Activated B cell treated with CpG ODN at 0.5 μM for 24 hours (primary cell): ENCODE data around the gene ALS2CL. TPM values are rescaled to one million over a fixed set of nuclear protein-coding genes. Genes with fewer than 3 reads are reported as not detected.

Experiments
- ATAC-seq: fragments of 200-7000 bp; cut with Tn5 transposase; one replicate; pipeline ENCODE4 v1.10.0; 2021; ENCODE audit warnings: low read depth, mild to moderate bottlenecking, moderate library complexity
- CTCF ChIA-PET: fragments of 350-600 bp; sonication (Branson Sonifier 250); formaldehyde crosslinking; loops from one replicate; lab custom pipeline; 2021; ENCODE audit warnings: antibody characterized with exemption; lab: Charles Lee
- POLR2A ChIA-PET: fragments of 350-600 bp; sonication (Branson Sonifier 250); formaldehyde crosslinking; loops from one replicate; lab custom pipeline; 2021; ENCODE audit warnings: antibody characterized with exemption; lab: Charles Lee
- DNase-seq: peaks from one replicate; pipeline ENCODE4 v3.0.0; 2022
- H3K27ac Mint-ChIP-seq: one replicate; pipeline ENCODE4 v1.8.0; 2020; ENCODE audit warnings: mixed read lengths
- H3K27me3 Mint-ChIP-seq: one replicate; pipeline ENCODE4 v1.8.0; 2021; ENCODE audit warnings: mixed read lengths
- H3K36me3 Mint-ChIP-seq: one replicate; pipeline ENCODE4 v1.8.0; 2021; ENCODE audit warnings: low read depth, mixed read lengths
- H3K4me1 Mint-ChIP-seq: one replicate; pipeline ENCODE4 v1.8.0; 2021; ENCODE audit warnings: mixed read lengths
- H3K4me3 Mint-ChIP-seq: one replicate; pipeline ENCODE4 v1.8.0; 2020; ENCODE audit warnings: mild to moderate bottlenecking, mixed read lengths
- H3K9me3 Mint-ChIP-seq: one replicate; pipeline ENCODE4 v1.8.0; 2020; ENCODE audit warnings: mixed read lengths
- CTCF ChIP-seq: fragments of 200-600 bp; IDR thresholded peaks from one replicate; pipeline ENCODE4 v1.8.0; 2022; ENCODE audit warnings: antibody characterized with exemption, mild to moderate bottlenecking
- intact Hi-C: fragments of 100-400 bp; cut with micrococcal nuclease; formaldehyde crosslinking; loops from one replicate; pipeline ENCODE4 v1.15.1; 2024
- total RNA-seq: library from RNA; stranded (reverse); gene quantifications from 2 replicates; pipeline ENCODE4 v1.2.3, GENCODE V29; 2022

The ALS2CL gene
- total RNA-seq, 1 donor from 2014 or later: 1.6 TPM

GRCh38 chr3:46651084-46651483, 42.4 kb downstream of the ALS2CL start:
- intact Hi-C loops: no loop called here
- ATAC-seq: no peak
- ChIA-PET POLR2A (no interaction called here), CTCF (interaction anchor here (0.6 kb wide), 1 partner anchor 258 kb away, joined by 3 read pairs; no protein-coding TSS in a partner anchor)
- H3K36me3 Mint-ChIP-seq: no peaks in the 10 kb centered on the region
- H3K27ac Mint-ChIP-seq: no peak overlapping the region
- no peak for TF ChIP-seq CTCF
- peaks cover 16% of the 10 kb centered on the region for H3K27me3 Mint-ChIP-seq
- H3K9me3 Mint-ChIP-seq: peaks cover 14% of the 10 kb centered on the region
- H3K4me1 Mint-ChIP-seq: peaks cover 6% of the 10 kb centered on the region
- no peak overlapping the region for H3K4me3 Mint-ChIP-seq
- DNase-seq: no peak

GRCh38 chr3:46649436-46649835, 44.0 kb downstream of the ALS2CL start:
- H3K27me3 Mint-ChIP-seq: peaks cover 19% of the 10 kb centered on the region
- intact Hi-C loops: no loop called here
- H3K36me3 Mint-ChIP-seq: no peaks in the 10 kb centered on the region

GRCh38 chr3:46648096-46648495, 45.4 kb downstream of the ALS2CL start:
- peaks cover 30% of the 10 kb centered on the region for H3K27me3 Mint-ChIP-seq
- POLR2A ChIA-PET: no interaction called here

More at GRCh38 chr3:46649436-46649835, 44.0 kb downstream of the ALS2CL start:
- no peak for TF ChIP-seq CTCF
- no peak for ATAC-seq
- no peaks in the 10 kb centered on the region for H3K4me1 Mint-ChIP-seq
- ChIA-PET POLR2A (no interaction called here), CTCF (no interaction called here)
- no peak for DNase-seq
- no peak overlapping the region for H3K4me3 Mint-ChIP-seq
- no peak overlapping the region for H3K27ac Mint-ChIP-seq
- H3K9me3 Mint-ChIP-seq: peaks cover 11% of the 10 kb centered on the region

GRCh38 chr3:46646700-46647099, 46.8 kb downstream of the ALS2CL start:
- Mint-ChIP-seq H3K36me3 (no peaks in the 10 kb centered on the region), H3K4me1 (no peaks in the 10 kb centered on the region), H3K27me3 (peaks cover 39% of the 10 kb centered on the region), H3K4me3 (no peak overlapping the region), H3K9me3 (peaks cover 5% of the 10 kb centered on the region), H3K27ac (no peak overlapping the region)
- CTCF ChIA-PET: no interaction called here
- DNase-seq (no peak), ATAC-seq (no peak)
- POLR2A ChIA-PET: no interaction called here
- intact Hi-C loops: no loop called here
- TF ChIP-seq CTCF: no peak

More at GRCh38 chr3:46648096-46648495, 45.4 kb downstream of the ALS2CL start:
- no peak overlapping the region for H3K4me3 Mint-ChIP-seq
- intact Hi-C loops: no loop called here
- peaks cover 11% of the 10 kb centered on the region for H3K9me3 Mint-ChIP-seq
- DNase-seq: no peak
- no peak for TF ChIP-seq CTCF
- ATAC-seq: no peak
- no peak overlapping the region for H3K27ac Mint-ChIP-seq
- CTCF ChIA-PET: no interaction called here
- no peaks in the 10 kb centered on the region for H3K36me3 Mint-ChIP-seq
- no peaks in the 10 kb centered on the region for H3K4me1 Mint-ChIP-seq

GRCh38 chr3:46643701-46644100, 49.8 kb downstream of the ALS2CL start:
- Mint-ChIP-seq H3K27me3 (peaks cover 42% of the 10 kb centered on the region), H3K36me3 (no peaks in the 10 kb centered on the region), H3K9me3 (peaks cover 20% of the 10 kb centered on the region), H3K4me1 (no peaks in the 10 kb centered on the region), H3K4me3 (no peak overlapping the region), H3K27ac (no peak overlapping the region)
- intact Hi-C loops: no loop called here
- no peak for TF ChIP-seq CTCF
- DNase-seq: no peak
- no peak for ATAC-seq
- ChIA-PET POLR2A (no interaction called here), CTCF (no interaction called here)
